Psoas muscle (tissue), 8 donors: ENCODE results near the gene PGAP6. TPM values are rescaled to one million over a fixed set of nuclear protein-coding genes. Genes with fewer than 3 reads are reported as not detected.

Experiments used
- ATAC-seq, 4 donors: fragments of 200-7000 bp; cut with Tn5 transposase; one replicate each; pipeline ENCODE4 v1.9.1; 2020; ENCODE audit warnings: moderate library complexity in 3 of 4, mild to moderate bottlenecking in 2 of 4
- DNase-seq, 2 donors: peaks; one replicate each; pipeline ENCODE4 v3.0.0-alpha.2; 2020
- H3K27ac ChIP-seq: fragments of 200-600 bp; one replicate; pipeline ENCODE4 v1.8.0; 2022
- H3K27me3 ChIP-seq, 3 donors: fragments of 200-600 bp in 1 of 3; one replicate each; pipeline versions ENCODE4 v1.6.1 to v1.8.0; 2013 to 2022; ENCODE audit warnings: low read length in 2 of 3, mild to moderate bottlenecking in 2 of 3, moderate library complexity in 1 of 3; ENCODE audit not compliant: insufficient read depth in 3 of 3
- H3K36me3 ChIP-seq, 2 donors: fragments of 200-600 bp in 1 of 2; one replicate each; pipeline versions ENCODE4 v1.6.1 to v1.8.0; 2013 to 2022; ENCODE audit warnings: low read depth in 1 of 2, mild to moderate bottlenecking in 1 of 2, moderate library complexity in 1 of 2; ENCODE audit not compliant: insufficient read depth in 1 of 2
- H3K4me1 ChIP-seq: fragments of 200-600 bp; one replicate; pipeline ENCODE4 v1.8.0; 2022
- H3K4me3 ChIP-seq: fragments of 200-600 bp; one replicate; pipeline ENCODE4 v1.8.0; 2022; ENCODE audit warnings: mild to moderate bottlenecking
- H3K9me3 ChIP-seq: fragments of 200-600 bp; one replicate; pipeline ENCODE4 v1.8.0; 2022
- WGBS, 3 donors: extraction: QIAGEN DNeasy Blood & Tissue Kit; methylation state at CpG; one replicate each; pipeline versions ENCODE4 v1.1.6 to v1.1.7; 2013; 5-methylcytosine and 5-hydroxymethylcytosine counted together
- intact Hi-C, 2 donors: fragments of 100-400 bp; cut with DNase I; formaldehyde crosslinking; loops; one replicate each; pipeline versions ENCODE4 v1.11.0 to v1.14.2; 2022
- polyA plus RNA-seq, 3 donors: library from polyadenylated mRNA; stranded (reverse); fragments of 200-250 nt; gene quantifications; one replicate each; pipeline ENCODE4 v1.2.3, GENCODE V29; 2013
- total RNA-seq, 4 donors: library from RNA; stranded (reverse); fragmentation: NEBNext Ultra II Directional in 2 of 4; extraction: Animal tissue kit (Norgen Biotek cat#: 25700) in 2 of 4; gene quantifications; one replicate each; pipeline versions ENCODE4 v1.2.1 to v1.2.4, GENCODE V29; 2021 to 2023
- TF ChIP-seq, protein P1 (sequence below): fragments of 200-600 bp; IDR thresholded peaks from one replicate; pipeline ENCODE4 v1.8.0; 2022; ENCODE audit warnings: antibody characterized with exemption
- donor health status: healthy with polysubstance abuse.
- donor health status: DM: no; HTN: no; CAD: no; lungs with moderate emphysema.
- donor health status: Bipolar disorder and iron deficiency.
- donor health status: healthy.
- donor health status: DM: yes; HTN: yes; CAD: no.
- donor health status: DM: no; HTN: no; CAD: no.
- donor health status: DM: no; HTN: no; CAD: no.
- donor health status: DM: yes; HTN: yes; CAD: no.

PGAP6 gene
- total and polyA plus RNA-seq, 7 donors: 26.0 to 46.9 (median 33.8) TPM

DNA sequence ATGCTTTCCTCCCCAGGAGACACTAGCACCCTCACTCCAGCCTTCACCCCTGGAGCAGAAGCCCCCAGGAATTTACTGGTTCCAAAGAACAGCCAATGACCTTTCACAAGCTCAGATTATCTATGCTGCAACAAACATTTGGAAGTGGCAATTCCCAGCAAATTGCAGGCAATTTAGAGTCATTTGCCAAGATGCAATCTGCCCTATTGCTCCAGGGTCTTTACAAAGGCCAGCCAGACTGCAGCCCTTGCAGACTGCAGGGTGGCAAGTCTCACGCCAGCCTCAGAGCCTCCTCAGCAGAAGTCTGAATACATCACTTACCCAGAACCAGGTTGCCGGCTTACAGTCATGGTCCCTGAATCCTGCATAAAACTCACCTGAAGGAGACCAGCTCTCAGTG lies 51.0 kb downstream of the PGAP6 start:
- H3K36me3 ChIP-seq: peaks cover 0 to 5% of the 10 kb centered on the region in 2 donors
- no peak overlapping the region for H3K4me3 ChIP-seq
- H3K27ac ChIP-seq: no peak overlapping the region
- no peaks in the 10 kb centered on the region for H3K9me3 ChIP-seq
- DNase-seq (no peak), ATAC-seq (no peak)
- H3K27me3 ChIP-seq: no peaks in the 10 kb centered on the region
- H3K4me1 ChIP-seq: peaks cover 13% of the 10 kb centered on the region
- intact Hi-C loops: no loop called here
- WGBS, 3 donors: 72 to 83% (median 73%) methylated on average over 2 of the region's 2 CpGs
- TF ChIP-seq, protein P1, sequence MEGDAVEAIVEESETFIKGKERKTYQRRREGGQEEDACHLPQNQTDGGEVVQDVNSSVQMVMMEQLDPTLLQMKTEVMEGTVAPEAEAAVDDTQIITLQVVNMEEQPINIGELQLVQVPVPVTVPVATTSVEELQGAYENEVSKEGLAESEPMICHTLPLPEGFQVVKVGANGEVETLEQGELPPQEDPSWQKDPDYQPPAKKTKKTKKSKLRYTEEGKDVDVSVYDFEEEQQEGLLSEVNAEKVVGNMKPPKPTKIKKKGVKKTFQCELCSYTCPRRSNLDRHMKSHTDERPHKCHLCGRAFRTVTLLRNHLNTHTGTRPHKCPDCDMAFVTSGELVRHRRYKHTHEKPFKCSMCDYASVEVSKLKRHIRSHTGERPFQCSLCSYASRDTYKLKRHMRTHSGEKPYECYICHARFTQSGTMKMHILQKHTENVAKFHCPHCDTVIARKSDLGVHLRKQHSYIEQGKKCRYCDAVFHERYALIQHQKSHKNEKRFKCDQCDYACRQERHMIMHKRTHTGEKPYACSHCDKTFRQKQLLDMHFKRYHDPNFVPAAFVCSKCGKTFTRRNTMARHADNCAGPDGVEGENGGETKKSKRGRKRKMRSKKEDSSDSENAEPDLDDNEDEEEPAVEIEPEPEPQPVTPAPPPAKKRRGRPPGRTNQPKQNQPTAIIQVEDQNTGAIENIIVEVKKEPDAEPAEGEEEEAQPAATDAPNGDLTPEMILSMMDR: no peak

DNA sequence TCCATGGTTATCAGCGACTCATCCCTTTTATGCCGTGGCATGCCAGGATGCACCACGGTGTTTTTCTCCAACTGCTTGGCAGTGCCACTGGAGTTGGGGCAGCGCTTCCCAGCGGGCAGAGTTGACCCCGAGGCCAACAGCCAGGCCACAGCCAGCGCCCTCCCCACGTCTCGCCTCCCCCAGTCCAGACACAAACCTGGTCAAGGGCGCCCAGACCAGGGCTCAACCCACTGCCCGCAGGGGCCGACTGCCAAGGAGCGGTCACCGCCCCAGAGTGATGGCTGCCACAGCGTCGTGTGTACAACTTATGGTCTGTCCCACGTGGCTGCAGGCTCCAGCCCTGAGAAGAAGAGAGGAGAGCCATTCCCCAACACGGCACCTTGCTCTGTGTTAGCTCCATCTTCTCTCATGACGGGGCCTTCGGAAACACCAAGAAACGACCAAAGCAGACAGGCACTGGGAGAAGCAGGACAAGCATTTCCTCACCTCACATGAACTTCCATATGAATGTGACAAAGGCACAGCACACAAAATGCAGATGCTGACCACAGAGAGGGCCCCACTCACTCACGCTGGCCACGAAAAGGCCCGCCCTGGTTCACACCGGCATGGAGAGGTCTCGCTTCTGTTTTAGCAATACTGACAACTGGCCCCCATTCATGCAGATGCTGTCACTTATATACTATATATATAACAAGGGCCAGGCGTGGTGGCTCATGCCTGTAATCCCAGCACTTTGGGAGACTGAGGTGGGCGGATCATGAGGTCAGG lies 56.2 kb downstream of the PGAP6 start:
- no peak for DNase-seq
- Histone ChIP-seq H3K36me3 (peaks cover 0 to 5% of the 10 kb centered on the region in 2 donors), H3K4me1 (peaks cover 13% of the 10 kb centered on the region), H3K9me3 (no peaks in the 10 kb centered on the region), H3K4me3 (no peak overlapping the region), H3K27ac (no peak overlapping the region), H3K27me3 (no peaks in the 10 kb centered on the region)
- 84 to 87% (median 85%) methylated on average over 28 of the region's 28 CpGs for WGBS, 3 donors
- ATAC-seq: no peak
- TF ChIP-seq, protein P1: no peak
- intact Hi-C loops: no loop called here

DNA sequence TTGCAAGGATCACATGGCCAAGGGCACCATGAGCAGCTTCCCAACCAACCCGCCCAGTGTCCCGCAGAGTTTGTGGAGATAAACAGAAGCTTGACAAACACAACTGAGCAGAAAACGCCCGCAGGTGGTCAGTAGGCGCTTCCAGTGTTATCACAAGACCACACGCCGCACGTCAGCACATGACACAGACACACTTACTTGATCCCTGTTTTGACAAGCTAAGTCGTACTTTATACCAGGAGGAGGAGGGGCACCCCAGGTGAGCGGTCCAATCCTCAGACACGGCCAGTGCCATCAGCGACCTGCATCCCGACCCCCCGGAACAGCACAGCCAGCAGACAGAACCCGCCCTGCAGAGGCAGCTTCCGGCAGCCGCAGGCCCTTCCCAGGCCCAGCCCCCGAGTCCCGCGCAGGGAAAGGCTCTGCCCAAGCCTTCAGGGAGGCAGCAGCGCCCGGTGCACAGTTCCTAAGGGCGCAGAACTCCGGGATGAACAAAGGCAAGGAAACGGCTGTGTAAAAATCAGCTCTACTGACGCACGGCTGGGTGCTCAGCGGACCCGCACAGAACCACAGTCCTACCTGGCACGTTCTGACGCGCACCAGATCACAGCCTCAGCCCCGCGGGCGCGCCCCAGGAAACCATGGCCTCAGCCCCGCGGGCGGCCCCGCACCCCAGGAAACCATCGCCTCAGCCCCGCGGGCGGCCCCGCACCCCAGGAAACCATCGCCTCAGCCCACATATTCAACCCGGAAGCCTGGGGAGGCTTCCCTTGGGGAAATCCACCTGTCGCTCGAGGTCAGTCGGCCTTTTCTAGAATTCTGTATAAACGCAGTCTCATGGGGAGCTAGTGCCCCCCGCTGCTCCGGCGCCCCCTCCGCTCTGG lies 57.1 kb downstream of the PGAP6 start:
- Histone ChIP-seq H3K27ac (no peak overlapping the region), H3K4me3 (peak overlapping the region; percentile 18), H3K4me1 (peaks cover 13% of the 10 kb centered on the region), H3K36me3 (no peaks in the 10 kb centered on the region), H3K9me3 (no peaks in the 10 kb centered on the region), H3K27me3 (no peaks in the 10 kb centered on the region)
- intact Hi-C loops: no loop called here
- 72 to 74% (median 74%) methylated on average over 55 of the region's 55 CpGs for WGBS, 3 donors
- DNase-seq: no peak
- TF ChIP-seq, protein P1: no peak
- no peak for ATAC-seq

DNA sequence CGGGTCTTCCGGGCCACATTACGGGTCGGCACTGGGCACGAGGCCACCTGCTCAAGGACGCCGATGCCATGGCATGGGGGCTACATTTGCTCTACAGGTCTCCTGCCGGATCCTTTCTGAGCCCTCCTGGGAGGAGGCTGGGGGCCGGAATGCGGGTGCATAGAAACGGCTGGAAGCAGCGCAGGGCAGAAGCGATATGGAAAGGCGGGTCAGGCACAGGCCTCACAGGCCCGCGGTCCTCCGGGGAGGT lies 57.7 kb downstream of the PGAP6 start:
- Histone ChIP-seq H3K27ac (no peak overlapping the region), H3K27me3 (no peaks in the 10 kb centered on the region), H3K4me3 (no peak overlapping the region), H3K9me3 (no peaks in the 10 kb centered on the region), H3K36me3 (peaks cover 0 to 2% of the 10 kb centered on the region in 2 donors), H3K4me1 (peaks cover 13% of the 10 kb centered on the region)
- TF ChIP-seq, protein P1: no peak
- WGBS, 3 donors: 87 to 93% (median 87%) methylated on average over 17 of the region's 17 CpGs
- no peak for DNase-seq
- no peak for ATAC-seq
- intact Hi-C loops: no loop called here
